ENCODE results near the gene OR52D1.

- TF ChIP-seq POLR2A (IDR thresholded peaks at IDR 0.05) = no peak
- TF ChIP-seq, protein P1, sequence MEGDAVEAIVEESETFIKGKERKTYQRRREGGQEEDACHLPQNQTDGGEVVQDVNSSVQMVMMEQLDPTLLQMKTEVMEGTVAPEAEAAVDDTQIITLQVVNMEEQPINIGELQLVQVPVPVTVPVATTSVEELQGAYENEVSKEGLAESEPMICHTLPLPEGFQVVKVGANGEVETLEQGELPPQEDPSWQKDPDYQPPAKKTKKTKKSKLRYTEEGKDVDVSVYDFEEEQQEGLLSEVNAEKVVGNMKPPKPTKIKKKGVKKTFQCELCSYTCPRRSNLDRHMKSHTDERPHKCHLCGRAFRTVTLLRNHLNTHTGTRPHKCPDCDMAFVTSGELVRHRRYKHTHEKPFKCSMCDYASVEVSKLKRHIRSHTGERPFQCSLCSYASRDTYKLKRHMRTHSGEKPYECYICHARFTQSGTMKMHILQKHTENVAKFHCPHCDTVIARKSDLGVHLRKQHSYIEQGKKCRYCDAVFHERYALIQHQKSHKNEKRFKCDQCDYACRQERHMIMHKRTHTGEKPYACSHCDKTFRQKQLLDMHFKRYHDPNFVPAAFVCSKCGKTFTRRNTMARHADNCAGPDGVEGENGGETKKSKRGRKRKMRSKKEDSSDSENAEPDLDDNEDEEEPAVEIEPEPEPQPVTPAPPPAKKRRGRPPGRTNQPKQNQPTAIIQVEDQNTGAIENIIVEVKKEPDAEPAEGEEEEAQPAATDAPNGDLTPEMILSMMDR (IDR thresholded peaks at IDR 0.05) = no peak
These were observed 39.1 kb upstream of the OR52D1 start for GRCh38 chr11:5449432-5449831.

Data from testis (tissue), 2 donors.